Astrocyte (in vitro differentiated cells and primary cell): ENCODE results near the gene GALNT7. TPM values are rescaled to one million over a fixed set of nuclear protein-coding genes. Genes with fewer than 3 reads are reported as not detected.
A peak's percentile ranks its signal among the peaks of the same experiment; 100 is the strongest.

Source experiments
- DNase-seq: peaks from one replicate; pipeline ENCODE4 v3.0.0-alpha.2; 2010; ENCODE audit warnings: low read depth
- FAIRE-seq: peaks from 2 replicates; lab custom pipeline; 2011; peaks lifted over from hg19 to GRCh38; lab: Jason Lieb, UNC
- H2AFZ ChIP-seq: 2 replicates; pipeline ENCODE4 v1.6.0; 2012; ENCODE audit warnings: low read depth, low read length, inconsistent platforms
- H3K27ac ChIP-seq: 2 replicates; pipeline ENCODE4 v1.5.1; 2011; ENCODE audit warnings: low read depth, low read length, inconsistent platforms
- H3K27me3 ChIP-seq: 2 replicates; pipeline ENCODE4 v1.6.0; 2011; ENCODE audit warnings: low read length, inconsistent platforms; ENCODE audit not compliant: insufficient read depth
- H3K36me3 ChIP-seq: 2 replicates; pipeline ENCODE4 v1.5.1; 2011; ENCODE audit warnings: low read length, inconsistent platforms; ENCODE audit not compliant: insufficient read depth
- H3K4me1 ChIP-seq: 2 replicates; pipeline ENCODE4 v1.5.1; 2011; ENCODE audit warnings: low read length, inconsistent platforms; ENCODE audit not compliant: insufficient read depth
- H3K4me2 ChIP-seq: 2 replicates; pipeline ENCODE4 v1.6.0; 2012; ENCODE audit warnings: low read length, inconsistent platforms
- H3K4me3 ChIP-seq: 2 replicates; pipeline ENCODE4 v1.5.1; 2011; ENCODE audit warnings: low read depth, mild to moderate bottlenecking, low read length, inconsistent platforms; ENCODE audit not compliant: insufficient read depth
- H3K79me2 ChIP-seq: 2 replicates; pipeline ENCODE4 v1.6.0; 2012; ENCODE audit warnings: mild to moderate bottlenecking, low read length, inconsistent platforms; ENCODE audit not compliant: insufficient read depth
- H3K9ac ChIP-seq: 2 replicates; pipeline ENCODE4 v1.6.0; 2012; ENCODE audit warnings: mild to moderate bottlenecking, low read length, inconsistent platforms
- H3K9me3 ChIP-seq: 2 replicates; pipeline ENCODE4 v1.5.1; 2012; ENCODE audit warnings: low read depth, mild to moderate bottlenecking, low read length, inconsistent platforms; ENCODE audit not compliant: insufficient read depth
- H4K20me1 ChIP-seq: 2 replicates; pipeline ENCODE4 v1.6.0; 2012; ENCODE audit warnings: low read length, inconsistent platforms; ENCODE audit not compliant: insufficient read depth
- H3K27ac Mint-ChIP-seq: one replicate; pipeline ENCODE4 v1.8.0; 2021; ENCODE audit warnings: mild to moderate bottlenecking, mixed read lengths; ENCODE audit not compliant: unreplicated experiment
- H3K27me3 Mint-ChIP-seq: one replicate; pipeline ENCODE4 v1.8.0; 2021; ENCODE audit warnings: low read depth, mixed read lengths; ENCODE audit not compliant: unreplicated experiment
- H3K36me3 Mint-ChIP-seq: one replicate; pipeline ENCODE4 v1.8.0; 2021; ENCODE audit warnings: low read depth, mixed read lengths; ENCODE audit not compliant: unreplicated experiment
- H3K4me1 Mint-ChIP-seq: one replicate; pipeline ENCODE4 v1.8.0; 2021; ENCODE audit warnings: low read depth, mixed read lengths; ENCODE audit not compliant: unreplicated experiment
- H3K4me3 Mint-ChIP-seq: one replicate; pipeline ENCODE4 v1.8.0; 2021; ENCODE audit warnings: mild to moderate bottlenecking, moderate library complexity, mixed read lengths; ENCODE audit not compliant: unreplicated experiment
- H3K9me3 Mint-ChIP-seq: one replicate; pipeline ENCODE4 v1.8.0; 2021; ENCODE audit warnings: mild to moderate bottlenecking, mixed read lengths; ENCODE audit not compliant: unreplicated experiment
- EZH2 ChIP-seq: IDR thresholded peaks from 2 replicates; pipeline ENCODE4 v1.6.1; 2012; ENCODE audit warnings: mild to moderate bottlenecking, low read length, inconsistent platforms; ENCODE audit not compliant: insufficient read depth
- total RNA-seq: library from RNA; stranded (reverse); gene quantifications from 2 replicates; pipeline ENCODE4 v1.2.1, GENCODE V29; 2021
- TF ChIP-seq, protein P1 (sequence below): IDR thresholded peaks from 2 replicates; pipeline ENCODE4 v1.5.1; 2011; ENCODE audit warnings: low read depth, mild to moderate bottlenecking, inconsistent platforms, low read length, moderate library complexity; ENCODE audit not compliant: insufficient read depth

The GALNT7 gene
- total RNA-seq, 1 donor from 2014 or later: 97.6 TPM

DNA sequence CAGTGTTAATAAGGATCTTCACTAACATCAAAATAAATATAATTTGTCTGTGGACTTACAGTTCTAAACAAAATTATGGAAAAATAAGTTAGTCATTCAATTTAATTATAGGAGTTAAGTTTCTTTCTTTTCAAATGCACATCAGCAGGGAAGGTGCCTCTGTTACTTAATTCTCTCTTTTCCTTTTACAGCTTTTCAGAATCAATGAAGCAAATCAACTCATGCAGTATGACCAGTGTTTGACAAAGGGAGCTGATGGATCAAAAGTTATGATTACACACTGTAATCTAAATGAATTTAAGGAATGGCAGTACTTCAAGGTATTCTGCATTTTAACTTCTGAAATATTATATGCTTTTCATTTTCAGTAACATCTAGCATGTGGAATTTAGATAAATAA, 149.6 kb downstream of the GALNT7 start:
- Histone ChIP-seq H3K79me2 (no peaks in the 10 kb centered on the region), H4K20me1 (no peaks in the 10 kb centered on the region), H3K27me3 (no peaks in the 10 kb centered on the region), H3K4me1 (no peaks in the 10 kb centered on the region), H2AFZ (no peak overlapping the region), H3K4me3 (no peak overlapping the region), H3K27ac (no peak overlapping the region), H3K4me2 (peak overlapping the region; percentile 31), H3K9ac (no peak overlapping the region), H3K9me3 (no peaks in the 10 kb centered on the region), H3K36me3 (no peaks in the 10 kb centered on the region)
- TF ChIP-seq EZH2: no peak
- TF ChIP-seq, protein P1, sequence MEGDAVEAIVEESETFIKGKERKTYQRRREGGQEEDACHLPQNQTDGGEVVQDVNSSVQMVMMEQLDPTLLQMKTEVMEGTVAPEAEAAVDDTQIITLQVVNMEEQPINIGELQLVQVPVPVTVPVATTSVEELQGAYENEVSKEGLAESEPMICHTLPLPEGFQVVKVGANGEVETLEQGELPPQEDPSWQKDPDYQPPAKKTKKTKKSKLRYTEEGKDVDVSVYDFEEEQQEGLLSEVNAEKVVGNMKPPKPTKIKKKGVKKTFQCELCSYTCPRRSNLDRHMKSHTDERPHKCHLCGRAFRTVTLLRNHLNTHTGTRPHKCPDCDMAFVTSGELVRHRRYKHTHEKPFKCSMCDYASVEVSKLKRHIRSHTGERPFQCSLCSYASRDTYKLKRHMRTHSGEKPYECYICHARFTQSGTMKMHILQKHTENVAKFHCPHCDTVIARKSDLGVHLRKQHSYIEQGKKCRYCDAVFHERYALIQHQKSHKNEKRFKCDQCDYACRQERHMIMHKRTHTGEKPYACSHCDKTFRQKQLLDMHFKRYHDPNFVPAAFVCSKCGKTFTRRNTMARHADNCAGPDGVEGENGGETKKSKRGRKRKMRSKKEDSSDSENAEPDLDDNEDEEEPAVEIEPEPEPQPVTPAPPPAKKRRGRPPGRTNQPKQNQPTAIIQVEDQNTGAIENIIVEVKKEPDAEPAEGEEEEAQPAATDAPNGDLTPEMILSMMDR: no peak
- peaks cover 4% of the 10 kb centered on the region for H3K4me1 Mint-ChIP-seq
- H3K36me3 Mint-ChIP-seq: no peaks in the 10 kb centered on the region
- no peak for DNase-seq
- H3K27ac Mint-ChIP-seq: no peak overlapping the region
- no peaks in the 10 kb centered on the region for H3K9me3 Mint-ChIP-seq
- no peaks in the 10 kb centered on the region for H3K27me3 Mint-ChIP-seq
- H3K4me3 Mint-ChIP-seq: no peak overlapping the region
- FAIRE-seq: no peak

DNA sequence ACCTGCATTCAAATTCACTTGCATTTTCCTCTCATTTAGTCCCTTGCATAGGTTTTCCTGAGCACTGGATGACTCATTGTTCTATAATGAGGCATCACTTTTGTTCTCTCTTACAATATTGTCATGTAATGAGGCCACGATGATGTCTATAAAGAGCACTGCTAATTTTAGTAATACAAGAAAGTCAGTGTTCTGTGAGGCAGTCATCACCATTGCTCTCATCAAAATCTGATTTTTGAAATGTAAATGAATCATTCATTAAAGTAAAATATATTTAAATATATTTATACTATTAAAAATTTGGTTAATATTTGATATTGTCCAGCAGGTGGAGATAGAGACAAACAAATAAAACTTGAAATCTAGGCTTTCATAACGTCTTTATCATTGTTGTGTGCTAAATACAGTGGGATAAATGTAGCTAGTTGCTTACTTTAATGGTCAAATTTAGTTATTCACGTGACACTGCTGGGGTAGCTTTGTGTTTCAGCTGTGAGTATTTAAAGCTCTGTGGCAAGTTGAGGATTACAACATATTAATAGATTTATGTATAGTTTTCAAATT, 150.1 kb downstream of the GALNT7 start:
- peaks cover 4% of the 10 kb centered on the region for H3K4me1 Mint-ChIP-seq
- no peaks in the 10 kb centered on the region for H4K20me1 ChIP-seq
- DNase-seq (peak; percentile 44), FAIRE-seq (peak; percentile 17)
- H3K27me3 Mint-ChIP-seq: no peaks in the 10 kb centered on the region
- no peaks in the 10 kb centered on the region for H3K36me3 ChIP-seq
- H3K79me2 ChIP-seq: no peaks in the 10 kb centered on the region
- TF ChIP-seq, protein P1: peak; percentile 10
- TF ChIP-seq EZH2: no peak
- no peak overlapping the region for H3K9ac ChIP-seq
- no peaks in the 10 kb centered on the region for H3K9me3 Mint-ChIP-seq
- H3K4me3 Mint-ChIP-seq: no peak overlapping the region
- H3K4me2 ChIP-seq: peak overlapping the region; percentile 31
- no peaks in the 10 kb centered on the region for H3K36me3 Mint-ChIP-seq
- H3K27ac Mint-ChIP-seq: no peak overlapping the region
- H3K4me3 ChIP-seq: no peak overlapping the region
- H3K27me3 ChIP-seq: no peaks in the 10 kb centered on the region
- no peaks in the 10 kb centered on the region for H3K9me3 ChIP-seq
- H3K27ac ChIP-seq: no peak overlapping the region
- H2AFZ ChIP-seq: no peak overlapping the region
- H3K4me1 ChIP-seq: no peaks in the 10 kb centered on the region

DNA sequence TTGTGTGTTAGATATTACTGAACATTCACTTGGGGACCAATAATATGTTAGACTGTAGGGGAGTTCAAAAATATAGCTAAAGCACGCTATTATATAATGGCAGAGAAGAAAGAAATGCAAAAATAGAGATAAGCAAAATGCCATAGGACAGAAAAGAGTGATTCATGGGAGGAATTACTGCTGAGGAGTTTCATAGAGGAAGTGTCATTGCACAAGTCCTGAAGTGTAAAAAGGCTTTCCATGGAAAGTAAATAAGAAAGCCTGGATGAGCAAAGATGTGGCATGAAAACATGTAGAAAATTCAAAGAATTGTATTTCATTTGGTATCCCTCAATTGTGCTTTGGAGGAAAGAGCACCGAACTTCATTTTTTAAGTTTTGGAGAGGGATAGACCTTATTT, 151.1 kb downstream of the GALNT7 start:
- H3K4me1 Mint-ChIP-seq: peaks cover 4% of the 10 kb centered on the region
- H3K4me3 Mint-ChIP-seq: no peak overlapping the region
- Histone ChIP-seq H3K79me2 (no peaks in the 10 kb centered on the region), H3K9ac (no peak overlapping the region), H3K9me3 (no peaks in the 10 kb centered on the region), H3K4me3 (no peak overlapping the region), H3K4me1 (no peaks in the 10 kb centered on the region), H3K36me3 (no peaks in the 10 kb centered on the region), H3K27ac (no peak overlapping the region), H4K20me1 (no peaks in the 10 kb centered on the region), H3K27me3 (no peaks in the 10 kb centered on the region), H3K4me2 (no peak overlapping the region), H2AFZ (no peak overlapping the region)
- no peaks in the 10 kb centered on the region for H3K9me3 Mint-ChIP-seq
- TF ChIP-seq EZH2: no peak
- TF ChIP-seq, protein P1: no peak
- DNase-seq (no peak), FAIRE-seq (peak; percentile 52)
- no peaks in the 10 kb centered on the region for H3K27me3 Mint-ChIP-seq
- H3K36me3 Mint-ChIP-seq: no peaks in the 10 kb centered on the region
- no peak overlapping the region for H3K27ac Mint-ChIP-seq
